ENCODE results near the gene CCDC175.

The CCDC175 gene

DNA sequence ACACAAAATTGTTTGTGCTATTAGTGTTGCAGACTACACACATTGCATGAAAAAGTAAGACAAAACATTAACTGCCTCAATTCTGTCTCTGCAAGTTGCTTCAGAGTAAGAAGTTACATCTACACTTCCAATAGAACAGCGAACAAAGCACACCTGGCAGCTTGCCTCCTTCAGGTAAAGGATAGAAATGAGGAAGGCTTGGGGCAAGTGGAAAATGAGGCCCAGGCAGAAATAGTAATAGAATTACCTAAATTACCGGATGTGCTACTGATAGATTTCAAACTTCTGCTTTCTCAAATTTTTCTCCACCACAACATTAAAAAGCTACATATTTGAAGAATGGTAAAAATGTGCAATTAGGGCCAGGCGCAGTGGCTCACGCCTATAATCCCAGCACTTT, 37.7 kb downstream of the CCDC175 start:
- no peak for DNase-seq

GRCh38 chr14:59537476-59537875, 39.1 kb downstream of the CCDC175 start:
- DNase-seq: no peak

DNA sequence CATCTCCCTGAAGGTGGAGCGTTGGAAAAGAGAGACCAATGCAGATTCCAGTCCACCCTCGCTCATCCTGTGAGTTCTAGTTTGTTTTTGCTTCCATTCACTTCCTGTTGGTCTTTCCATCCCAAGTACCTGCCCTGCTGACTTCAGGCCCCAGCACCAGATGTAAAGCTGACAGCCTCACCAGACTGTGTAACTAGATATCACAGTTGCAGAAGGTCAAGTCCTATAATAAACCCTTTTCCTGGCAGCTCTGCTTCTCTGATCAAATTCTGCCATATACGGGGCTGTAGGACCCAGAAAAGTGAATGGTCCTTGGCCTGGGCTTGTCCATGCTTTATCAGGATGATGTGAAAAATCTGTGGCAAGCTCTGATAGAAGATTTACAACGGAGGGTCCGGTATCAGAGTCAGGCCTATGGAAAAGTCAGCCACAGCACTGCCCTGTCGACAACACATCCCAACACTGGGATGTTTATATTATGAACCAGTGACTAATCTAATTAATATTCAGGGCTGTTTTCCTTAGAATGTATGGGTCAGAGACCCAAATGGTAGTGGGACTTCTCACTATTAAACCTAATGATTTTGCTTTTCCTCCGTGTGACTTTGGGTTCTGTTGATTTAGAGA, 42.1 kb downstream of the CCDC175 start:
- DNase-seq: no peak

GRCh38 chr14:59532419-59532818, 44.2 kb downstream of the CCDC175 start:
- DNase-seq: no peak

- no peak for DNase-seq
These were observed 46.3 kb downstream of the CCDC175 start for GRCh38 chr14:59530349-59530748.

GRCh38 chr14:59529189-59529588, 47.4 kb downstream of the CCDC175 start:
- no peak for DNase-seq

DNA sequence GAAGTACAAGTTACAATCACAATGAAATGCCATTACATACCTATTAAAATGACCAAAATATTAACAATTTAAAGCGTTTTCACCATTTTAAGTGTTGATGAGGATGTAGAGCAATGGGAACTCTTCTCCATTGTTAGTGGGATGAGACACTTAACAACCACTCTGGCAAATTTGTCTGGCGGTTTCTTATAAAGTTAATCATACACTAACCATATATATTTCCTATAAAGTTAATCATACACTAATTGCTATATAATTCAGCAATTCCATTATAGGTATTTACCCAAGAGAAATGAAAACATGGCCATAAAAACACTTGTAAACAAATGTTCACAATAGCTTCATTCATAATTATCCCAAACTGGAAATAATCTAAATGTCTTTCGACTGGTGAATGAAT, 56.4 kb downstream of the CCDC175 start:
- DNase-seq: no peak

- no peak for DNase-seq
These were observed 64.6 kb downstream of the CCDC175 start for GRCh38 chr14:59511916-59512575.

DNA sequence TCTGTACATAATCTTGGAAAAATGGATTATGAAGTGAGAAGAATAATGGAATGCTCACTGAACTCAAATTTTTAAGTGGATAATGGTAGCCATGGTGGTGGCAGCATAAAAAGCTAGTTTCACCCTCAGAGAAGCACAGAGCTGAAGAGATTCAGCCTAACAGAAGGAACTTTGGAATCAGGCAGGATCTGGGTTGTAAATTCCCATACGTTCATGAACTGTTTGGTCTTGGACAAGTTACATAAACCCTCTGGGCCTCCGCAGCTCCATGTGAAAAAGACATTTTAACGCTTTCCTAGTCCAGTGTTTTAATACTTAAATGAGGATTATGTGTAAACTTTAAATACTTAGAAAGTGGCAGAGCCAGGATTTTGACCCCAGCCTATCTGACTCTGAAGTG, 65.6 kb downstream of the CCDC175 start:
- DNase-seq: no peak

GRCh38 chr14:59510001-59510400, 66.6 kb downstream of the CCDC175 start:
- DNase-seq: no peak

GRCh38 chr14:59509101-59509500, 67.5 kb downstream of the CCDC175 start:
- DNase-seq: no peak

- DNase-seq: no peak
These were observed 68.9 kb downstream of the CCDC175 start for GRCh38 chr14:59507752-59508103.

DNA sequence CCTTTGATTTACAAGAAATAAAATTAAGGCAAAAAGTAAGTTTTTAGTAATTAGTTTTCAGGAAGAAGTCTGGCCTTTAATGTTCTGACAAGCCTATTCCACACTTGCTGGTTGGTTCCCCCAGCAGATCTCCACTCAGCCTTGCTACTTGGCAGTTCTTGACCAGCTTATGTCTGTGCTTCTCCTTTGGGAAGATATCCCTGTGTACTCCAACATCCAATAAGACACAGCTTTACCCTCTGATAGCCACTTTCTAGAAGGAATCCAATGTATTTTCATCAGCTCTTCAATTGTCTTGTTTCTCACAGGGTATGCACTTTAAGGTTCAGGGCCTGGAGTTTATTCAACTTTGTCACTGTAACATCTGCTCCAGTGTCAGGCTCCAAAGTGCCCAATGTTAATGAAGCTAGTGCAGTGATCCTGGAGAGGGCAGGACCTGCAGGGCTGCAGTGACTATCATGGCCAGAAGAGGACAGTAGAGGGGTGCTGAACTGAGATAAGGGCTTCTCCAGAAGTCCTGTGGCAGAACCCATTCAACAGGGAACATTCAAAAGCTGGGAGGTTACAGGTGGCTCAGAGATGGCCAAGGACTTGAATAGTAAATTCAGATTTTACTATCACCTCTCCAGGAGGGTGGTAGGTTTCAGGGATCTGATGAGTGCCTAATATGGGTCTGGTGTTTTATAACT, 69.4 kb downstream of the CCDC175 start:
- peak; percentile 31 for DNase-seq

GRCh38 chr14:59503256-59503655, 73.4 kb downstream of the CCDC175 start:
- DNase-seq: no peak

DNA sequence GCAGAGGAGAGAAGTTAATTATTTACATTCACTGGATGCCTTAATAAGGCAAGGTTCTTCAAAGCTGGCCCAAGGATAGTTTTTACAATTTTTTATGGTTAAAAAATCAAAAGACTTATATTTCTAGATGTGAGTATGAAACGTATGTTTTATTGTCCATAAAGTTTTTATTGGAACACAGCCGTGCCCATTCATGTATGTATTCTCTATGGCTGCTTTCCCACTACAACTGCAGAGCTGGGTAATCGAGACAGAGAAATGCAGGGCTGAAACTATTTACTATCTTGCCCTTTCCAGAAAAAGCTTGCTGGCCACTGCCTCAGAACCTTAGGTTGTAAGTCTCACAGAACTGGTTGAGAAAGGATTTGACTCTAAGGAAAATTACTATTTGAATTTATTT, 75.9 kb downstream of the CCDC175 start:
- no peak for DNase-seq

DNA sequence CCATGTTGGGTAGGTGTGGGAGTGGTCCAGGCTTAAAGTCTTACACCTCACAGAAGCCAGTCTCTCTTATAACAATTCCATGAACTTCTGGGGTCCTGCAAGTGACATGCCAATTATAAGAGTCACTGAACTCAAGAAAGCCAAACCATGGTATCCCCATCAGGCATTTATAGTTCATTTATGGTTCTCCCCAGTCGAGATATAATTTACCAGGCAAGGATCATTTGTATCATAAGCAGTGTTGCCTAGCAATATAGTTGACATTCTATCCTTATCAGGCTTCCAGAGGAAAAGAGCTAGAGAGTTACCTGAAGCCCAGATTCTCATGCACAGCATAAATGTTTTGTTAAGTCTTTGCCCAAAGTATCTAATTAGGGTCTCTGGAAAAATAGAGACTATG, 84.2 kb downstream of the CCDC175 start:
- no peak for DNase-seq

- no peak for DNase-seq
These were observed 85.9 kb downstream of the CCDC175 start for GRCh38 chr14:59490756-59491155.

DNA sequence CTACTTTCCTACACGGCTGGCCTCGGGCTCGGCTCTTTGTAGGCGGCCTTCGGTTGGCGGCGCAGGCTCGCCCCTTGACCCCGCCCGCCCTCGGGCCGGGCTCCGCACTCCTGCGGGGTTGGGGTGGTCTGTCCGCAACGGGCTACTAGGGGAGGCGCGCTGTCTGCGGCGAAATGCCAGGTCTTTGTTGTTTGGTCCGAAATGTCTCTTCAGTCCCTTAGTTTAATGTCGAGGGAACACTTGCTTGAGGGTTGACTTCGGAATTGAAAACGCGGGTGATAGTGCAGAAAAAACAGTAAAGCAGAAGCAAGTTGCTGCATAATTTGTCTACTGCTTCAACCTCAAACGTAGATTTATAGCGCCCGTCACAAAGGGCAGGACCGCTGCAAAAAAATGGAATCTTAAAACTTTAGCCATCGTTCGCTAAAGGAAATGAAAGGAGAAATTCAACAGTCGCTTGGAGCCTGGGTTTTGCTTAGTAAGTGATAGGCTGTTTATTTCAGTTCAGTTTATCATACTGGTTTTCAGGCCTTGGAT, 91.9 kb downstream of the CCDC175 start:
- no peak for DNase-seq

DNA sequence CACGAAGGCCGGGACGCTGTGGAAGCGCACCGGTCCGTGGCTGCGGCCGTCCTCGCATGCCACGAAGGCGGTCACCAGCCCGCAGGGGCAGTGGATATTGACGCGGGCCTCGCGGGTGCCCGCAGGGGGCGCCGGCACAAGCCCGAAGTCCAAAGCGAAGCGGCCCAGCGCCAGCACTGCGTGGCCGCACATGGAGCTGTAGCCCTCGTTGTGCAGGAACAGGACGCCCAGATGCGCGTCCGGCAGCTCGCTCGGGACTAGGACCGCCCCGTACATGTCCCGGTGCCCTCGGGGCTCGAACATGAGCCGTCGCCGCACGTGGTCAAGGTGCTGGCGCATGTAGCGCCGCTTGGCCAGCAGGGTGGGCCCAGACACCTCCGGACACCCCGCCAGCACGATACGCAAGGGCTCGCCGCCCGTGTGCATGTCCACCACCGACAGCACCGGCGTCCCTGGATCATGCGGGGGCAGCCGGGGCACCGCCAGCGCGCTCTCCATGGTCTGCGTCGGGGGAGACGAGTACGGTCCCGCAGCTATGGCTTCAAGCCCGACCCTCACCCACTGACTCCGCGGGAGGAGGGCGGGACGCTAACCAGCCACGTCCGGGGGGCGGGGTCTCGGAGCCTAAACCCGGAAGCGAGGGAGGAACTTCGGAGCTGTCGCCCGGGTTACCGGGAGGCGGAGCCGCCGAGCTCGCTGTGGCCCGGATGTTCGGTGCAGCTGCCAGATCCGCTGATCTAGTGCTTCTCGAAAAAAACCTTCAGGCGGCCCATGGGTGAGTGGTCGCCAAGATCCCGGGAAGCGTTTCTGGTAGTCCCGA, 92.6 kb downstream of the CCDC175 start, which contains the start of the genes JKAMP and L3HYPDH:
Gene JKAMP (plus strand): TSS at position 699 of the 820 bp plus-strand sequence. CDS start 73 bp downstream, at position 772.
Gene L3HYPDH (minus strand): TSS at position 590 of the 820 bp plus-strand sequence. CDS start 92 bp downstream, at position 498.
- peak; percentile 99 for DNase-seq

DNA sequence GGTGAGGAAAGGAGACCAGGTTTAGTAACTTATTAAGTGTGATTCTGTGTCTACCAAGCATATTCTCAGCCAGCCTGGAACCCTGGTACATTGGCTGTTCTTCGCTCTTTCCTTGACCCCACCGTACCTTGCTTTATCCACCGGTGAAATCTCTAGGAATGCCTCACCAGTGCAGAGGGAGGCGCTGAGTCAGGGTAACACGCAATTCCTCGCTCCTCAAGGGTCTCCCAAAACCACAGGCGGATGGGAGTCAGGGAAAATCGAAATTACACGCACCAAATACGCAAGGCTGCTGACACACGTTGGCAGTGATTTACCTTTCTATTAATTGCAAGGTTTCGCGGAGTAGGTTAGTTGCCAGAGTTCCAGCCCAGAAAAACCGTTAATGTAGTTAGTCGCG, 93.2 kb downstream of the CCDC175 start:
- DNase-seq: no peak

- DNase-seq: no peak
These were observed 93.9 kb downstream of the CCDC175 start for GRCh38 chr14:59482541-59483331.

Measured in activated CD4-positive, alpha-beta T cell treated with anti-CD3 and anti-CD28 coated beads, Interleukin-2, amount 50 U/mL, for 4 hours (primary cell).